Prostate gland (tissue), 2 donors: ENCODE data around the gene PITPNC1. TPM values are rescaled to one million over a fixed set of nuclear protein-coding genes. Genes with fewer than 3 reads are reported as not detected.

Experiments
- DNase-seq: peaks from one replicate; pipeline ENCODE4 v3.0.0-alpha.2; 2019; ENCODE audit warnings: low spot score
- H3K27ac ChIP-seq, 2 donors: fragments of 200-600 bp; sonication (generic); 2 replicates each; pipeline ENCODE4 v1.5.1; 2017 to 2019
- H3K27me3 ChIP-seq: fragments of 200-600 bp; sonication (generic); replicated peaks from 2 replicates; pipeline ENCODE4 v1.5.1; 2019; ENCODE audit not compliant: insufficient read depth
- H3K36me3 ChIP-seq, 2 donors: fragments of 200-600 bp; sonication (generic); 1 replicate in 1 of 2; 2 replicates in 1 of 2; pipeline versions ENCODE4 v1.5.1 to v1.8.1; 2017 to 2019
- H3K4me1 ChIP-seq: fragments of 200-600 bp; sonication (generic); replicated peaks from 2 replicates; pipeline ENCODE4 v1.5.1; 2019
- H3K4me3 ChIP-seq, 2 donors: fragments of 200-600 bp; sonication (generic); 2 replicates each; pipeline ENCODE4 v1.5.1; 2017 to 2019
- H3K9me3 ChIP-seq: fragments of 200-600 bp; sonication (generic); 2 replicates; pipeline ENCODE4 v1.5.1; 2017
- CTCF ChIP-seq, 4 experiments: fragments of 200-600 bp in 2 of 4; fragments of 450-650 bp in 2 of 4; sonication (generic) in 2 of 4; IDR thresholded peaks; 1 replicate in 3 of 4; 2 replicates in 1 of 4; pipeline ENCODE4 v1.5.1; 2016 to 2019; ENCODE audit warnings: antibody characterized with exemption in 4 of 4, mild to moderate bottlenecking in 2 of 4, moderate library complexity in 2 of 4
- POLR2A ChIP-seq: fragments of 450-650 bp; IDR thresholded peaks from one replicate; pipeline ENCODE4 v1.6.1; 2016; ENCODE audit warnings: antibody characterized with exemption, mild to moderate bottlenecking
- POLR2AphosphoS5 ChIP-seq: sonication (generic); formaldehyde crosslinking; IDR thresholded peaks from one replicate; pipeline ENCODE4 v1.6.1; 2017; ENCODE audit warnings: antibody characterized with exemption
- WGBS: methylation state at CpG from one replicate; pipeline ENCODE4 v1.1.5; 2018; 5-methylcytosine and 5-hydroxymethylcytosine counted together
- intact Hi-C: fragments of 100-400 bp; cut with DNase I; formaldehyde crosslinking; loops from one replicate; pipeline ENCODE4 v1.14.2; 2022
- total RNA-seq, 2 donors: library from RNA; depleted of rRNA; stranded (reverse); fragments of >200 nt; gene quantifications; one replicate each; pipeline ENCODE4 v1.1.0, GENCODE V29; 2016

Gene PITPNC1
- total RNA-seq, 2 donors from 2014 or later: 10.1 to 12.9 TPM

GRCh38 chr17:67461228-67461780, 84.2 kb downstream of the PITPNC1 start:
- Histone ChIP-seq H3K4me3 (no peak overlapping the region), H3K36me3 (no peaks in the 10 kb centered on the region), H3K9me3 (no peaks in the 10 kb centered on the region), H3K4me1 (no peaks in the 10 kb centered on the region), H3K27ac (no peak overlapping the region), H3K27me3 (no peaks in the 10 kb centered on the region)
- intact Hi-C loops: no loop called here
- TF ChIP-seq CTCF (IDR thresholded peaks at IDR 0.05) (no peak), POLR2A (no peak), POLR2AphosphoS5 (no peak)
- WGBS: 93% methylated on average over 6 of the region's 6 CpGs
- DNase-seq: no peak

GRCh38 chr17:67461876-67462275, 84.8 kb downstream of the PITPNC1 start:
- no peaks in the 10 kb centered on the region for H3K36me3 ChIP-seq
- intact Hi-C loops: no loop called here
- no peak overlapping the region for H3K27ac ChIP-seq
- no peaks in the 10 kb centered on the region for H3K27me3 ChIP-seq
- 88% methylated on average over 3 of the region's 3 CpGs for WGBS
- H3K9me3 ChIP-seq: no peaks in the 10 kb centered on the region
- DNase-seq: no peak
- H3K4me1 ChIP-seq: no peaks in the 10 kb centered on the region
- H3K4me3 ChIP-seq: no peak overlapping the region
- TF ChIP-seq CTCF (IDR thresholded peaks at IDR 0.05) (no peak), POLR2AphosphoS5 (no peak), POLR2A (no peak)

- Histone ChIP-seq H3K36me3 (no peaks in the 10 kb centered on the region), H3K4me3 (no peak overlapping the region), H3K4me1 (no peaks in the 10 kb centered on the region), H3K9me3 (no peaks in the 10 kb centered on the region), H3K27ac (no peak overlapping the region), H3K27me3 (no peaks in the 10 kb centered on the region)
- intact Hi-C loops: no loop called here
- TF ChIP-seq POLR2A: no peak
- no peak for TF ChIP-seq CTCF (IDR thresholded peaks at IDR 0.05)
- TF ChIP-seq POLR2AphosphoS5: no peak
- WGBS: 82% methylated on average over 4 of the region's 4 CpGs
- DNase-seq: no peak
Measured at GRCh38 chr17:67466251-67466796, 89.2 kb downstream of the PITPNC1 start.

- Histone ChIP-seq H3K27ac (no peak overlapping the region), H3K27me3 (no peaks in the 10 kb centered on the region), H3K36me3 (no peaks in the 10 kb centered on the region), H3K4me3 (no peak overlapping the region), H3K4me1 (no peaks in the 10 kb centered on the region), H3K9me3 (no peaks in the 10 kb centered on the region)
- no peak for DNase-seq
- 81% methylated on average over 8 of the region's 8 CpGs for WGBS
- intact Hi-C loops: no loop called here
- TF ChIP-seq POLR2AphosphoS5: no peak
- no peak for TF ChIP-seq CTCF (IDR thresholded peaks at IDR 0.05)
- TF ChIP-seq POLR2A: no peak
Measured at GRCh38 chr17:67467500-67468455, 90.7 kb downstream of the PITPNC1 start.
